Mesenchymal stem cell (in vitro differentiated cells and primary cell): ENCODE measurements around the gene NSMCE1.
"Not testable (repeated sequence)": the region's sequence is repeated elsewhere in the genome, so short reads cannot be mapped to it uniquely, and the experiment has no call there.

Experiments
- DNase-seq: peaks from one replicate; pipeline ENCODE4 v3.0.0-alpha.2; 2013
- H2AFZ ChIP-seq: one replicate; pipeline ENCODE4 v1.6.1; 2013; ENCODE audit warnings: low read depth, mild to moderate bottlenecking, control low read depth, inconsistent platforms, low read length, moderate library complexity
- H2AK5ac ChIP-seq: 2 replicates; pipeline ENCODE4 v1.6.1; 2013; ENCODE audit warnings: low read length, moderate library complexity, mild to moderate bottlenecking, inconsistent platforms; ENCODE audit not compliant: severe bottlenecking
- H2BK120ac ChIP-seq: one replicate; pipeline ENCODE4 v1.6.1; 2013; ENCODE audit warnings: low read depth, mild to moderate bottlenecking, inconsistent platforms, low read length, moderate library complexity
- H2BK12ac ChIP-seq, 2 experiments: one replicate each; pipeline ENCODE4 v1.6.1; 2013; ENCODE audit warnings: inconsistent platforms in 2 of 2, low read length in 2 of 2, mild to moderate bottlenecking in 2 of 2, moderate library complexity in 2 of 2, control low read depth in 1 of 2
- H2BK15ac ChIP-seq: one replicate; pipeline ENCODE4 v1.6.1; 2013; ENCODE audit warnings: mild to moderate bottlenecking, low read depth, inconsistent platforms; ENCODE audit not compliant: poor library complexity, severe bottlenecking
- H2BK5ac ChIP-seq: 2 replicates; pipeline ENCODE4 v1.6.1; 2013; ENCODE audit warnings: low read depth, mild to moderate bottlenecking, low read length, control low read depth, inconsistent platforms; ENCODE audit not compliant: poor library complexity, severe bottlenecking
- H3K14ac ChIP-seq, 2 experiments: one replicate each; pipeline ENCODE4 v1.6.1; 2013; ENCODE audit warnings: inconsistent platforms in 2 of 2, low read length in 2 of 2, control low read depth in 1 of 2, mild to moderate bottlenecking in 1 of 2, moderate library complexity in 1 of 2
- H3K18ac ChIP-seq, 2 experiments: one replicate each; pipeline ENCODE4 v1.6.1; 2013; ENCODE audit warnings: inconsistent platforms in 2 of 2, low read length in 2 of 2, control low read depth in 1 of 2, low read depth in 1 of 2, mild to moderate bottlenecking in 1 of 2
- H3K23ac ChIP-seq, 2 experiments: one replicate each; pipeline ENCODE4 v1.6.1; 2013; ENCODE audit warnings: inconsistent platforms in 2 of 2, low read length in 2 of 2, mild to moderate bottlenecking in 2 of 2, moderate library complexity in 2 of 2, control low read depth in 1 of 2
- H3K27ac ChIP-seq: 2 replicates; pipeline ENCODE4 v1.5.1; 2013; ENCODE audit warnings: mild to moderate bottlenecking, moderate library complexity, low read length, control low read depth, inconsistent platforms; ENCODE audit not compliant: poor library complexity, severe bottlenecking
- H3K27me3 ChIP-seq, 2 experiments: 2 replicates each; pipeline versions ENCODE4 v1.6.1 to v1.7.0; 2013; ENCODE audit warnings: low read length in 2 of 2, mild to moderate bottlenecking in 2 of 2, moderate library complexity in 2 of 2, control low read depth in 1 of 2, inconsistent platforms in 1 of 2; ENCODE audit not compliant: control insufficient read depth in 1 of 2, insufficient read depth in 1 of 2
- H3K36me3 ChIP-seq, 2 experiments: 2 replicates each; pipeline versions ENCODE4 v1.6.1 to v1.7.0; 2013; ENCODE audit warnings: low read length in 2 of 2, control low read depth in 1 of 2, inconsistent platforms in 1 of 2, low read depth in 1 of 2, mild to moderate bottlenecking in 1 of 2; ENCODE audit not compliant: insufficient read depth in 2 of 2, control insufficient read depth in 1 of 2
- H3K4ac ChIP-seq, 2 experiments: one replicate each; pipeline ENCODE4 v1.6.1; 2013; ENCODE audit warnings: inconsistent platforms in 2 of 2, low read length in 2 of 2, mild to moderate bottlenecking in 2 of 2, moderate library complexity in 2 of 2, control low read depth in 1 of 2, low read depth in 1 of 2
- H3K4me1 ChIP-seq: 2 replicates; pipeline ENCODE4 v1.6.1; 2013; ENCODE audit warnings: low read depth, low read length, control low read depth; ENCODE audit not compliant: control insufficient read depth, insufficient read depth
- H3K4me2 ChIP-seq: 2 replicates; pipeline ENCODE4 v1.6.1; 2013; ENCODE audit warnings: low read length, mild to moderate bottlenecking, inconsistent platforms; ENCODE audit not compliant: poor library complexity, severe bottlenecking
- H3K4me3 ChIP-seq, 2 experiments: 2 replicates each; pipeline versions ENCODE4 v1.5.1 to v1.7.0; 2013; ENCODE audit warnings: low read length in 2 of 2, mild to moderate bottlenecking in 2 of 2, control low read depth in 1 of 2, low read depth in 1 of 2; ENCODE audit not compliant: insufficient read depth in 1 of 2
- H3K79me1 ChIP-seq: replicated peaks from 2 replicates; pipeline ENCODE4 v1.6.1; 2013; ENCODE audit warnings: mild to moderate bottlenecking, control low read depth, low read length, inconsistent platforms; ENCODE audit not compliant: poor library complexity, severe bottlenecking
- H3K9ac ChIP-seq: 2 replicates; pipeline ENCODE4 v1.7.0; 2013; ENCODE audit warnings: mild to moderate bottlenecking, low read length, moderate library complexity
- H3K9me3 ChIP-seq: 2 replicates; pipeline ENCODE4 v1.7.0; 2013; ENCODE audit warnings: mild to moderate bottlenecking, low read length; ENCODE audit not compliant: control insufficient read depth
- H4K8ac ChIP-seq: one replicate; pipeline ENCODE4 v1.6.1; 2013; ENCODE audit warnings: inconsistent platforms, mild to moderate bottlenecking, low read length, moderate library complexity
- H4K91ac ChIP-seq: one replicate; pipeline ENCODE4 v1.6.1; 2013; ENCODE audit warnings: mild to moderate bottlenecking, low read length, inconsistent platforms
- WGBS: methylation state at CpG from one replicate; pipeline ENCODE4 v1.1.7; 2013; ENCODE audit warnings: mixed read lengths; 5-methylcytosine and 5-hydroxymethylcytosine counted together

Gene NSMCE1

GRCh38 chr16:27208796-27209195 lies 59.8 kb downstream of the NSMCE1 start:
- peaks cover 18% of the 10 kb centered on the region for H3K79me1 ChIP-seq
- no peak overlapping the region for H3K9ac ChIP-seq
- H3K23ac ChIP-seq, result no peak overlapping the region
- H2BK5ac ChIP-seq, result no peak overlapping the region
- H3K14ac ChIP-seq, result no peak overlapping the region
- no peak overlapping the region for H3K18ac ChIP-seq
- H3K27ac ChIP-seq, result no peak overlapping the region
- H3K4me2 ChIP-seq, result no peak overlapping the region
- 97% methylated on average over 3 of the region's 3 CpGs for WGBS
- no peak overlapping the region for H2AK5ac ChIP-seq
- H2BK12ac ChIP-seq, result no peak overlapping the region
- H3K36me3 ChIP-seq, result peaks cover 13 to 25% of the 10 kb centered on the region in 2 experiments
- no peaks in the 10 kb centered on the region for H3K9me3 ChIP-seq
- no peak overlapping the region for H3K4me3 ChIP-seq
- H4K8ac ChIP-seq, result no peak overlapping the region
- no peak overlapping the region for H4K91ac ChIP-seq
- no peak overlapping the region for H2BK15ac ChIP-seq
- DNase-seq, result no peak
- H3K27me3 ChIP-seq, result no peaks in the 10 kb centered on the region
- H3K4me1 ChIP-seq, result peaks cover 4% of the 10 kb centered on the region
- H3K4ac ChIP-seq, result no peak overlapping the region
- H2BK120ac ChIP-seq, result no peak overlapping the region
- no peak overlapping the region for H2AFZ ChIP-seq

- Histone ChIP-seq H4K8ac (no peak overlapping the region), H3K23ac (no peak overlapping the region), H3K27ac (no peak overlapping the region), H2BK15ac (no peak overlapping the region), H3K4me1 (peaks cover 4% of the 10 kb centered on the region), H3K4ac (no peak overlapping the region), H3K9ac (no peak overlapping the region), H2AK5ac (no peak overlapping the region), H4K91ac (no peak overlapping the region), H2BK12ac (no peak overlapping the region), H3K36me3 (peaks cover 13 to 21% of the 10 kb centered on the region in 2 experiments), H3K4me2 (no peak overlapping the region), H3K18ac (no peak overlapping the region), H3K79me1 (peaks cover 18% of the 10 kb centered on the region), H3K4me3 (no peak overlapping the region), H3K27me3 (no peaks in the 10 kb centered on the region), H2AFZ (no peak overlapping the region), H2BK5ac (no peak overlapping the region), H3K14ac (no peak overlapping the region), H2BK120ac (no peak overlapping the region), H3K9me3 (no peaks in the 10 kb centered on the region)
- no peak for DNase-seq
- 85% methylated on average over 8 of the region's 8 CpGs for WGBS
Observed at GRCh38 chr16:27208081-27208680, 60.4 kb downstream of the NSMCE1 start.

GRCh38 chr16:27207121-27207520 lies 61.5 kb downstream of the NSMCE1 start:
- DNase-seq, H3K14ac ChIP-seq, H2BK120ac ChIP-seq, H3K27ac ChIP-seq, H2BK5ac ChIP-seq, H2AK5ac ChIP-seq, H3K4me1 ChIP-seq, H3K9me3 ChIP-seq, H3K23ac ChIP-seq, H4K91ac ChIP-seq, H2BK12ac ChIP-seq, H3K27me3 ChIP-seq, H2BK15ac ChIP-seq, H4K8ac ChIP-seq, H3K4me2 ChIP-seq, H3K18ac ChIP-seq, H3K4me3 ChIP-seq, H2AFZ ChIP-seq, H3K4ac ChIP-seq, H3K9ac ChIP-seq: not testable (repeated sequence)
- H3K79me1 ChIP-seq, result peaks cover 18% of the 10 kb centered on the region
- H3K36me3 ChIP-seq, result peaks cover 13 to 17% of the 10 kb centered on the region in 2 experiments
- WGBS, result 96% methylated on average over 8 of the region's 10 CpGs

- H3K4me1 ChIP-seq, result peaks cover 6% of the 10 kb centered on the region
- H2BK5ac ChIP-seq, result no peak overlapping the region
- DNase-seq, result no peak
- H2AFZ ChIP-seq, result no peak overlapping the region
- H3K23ac ChIP-seq, result no peak overlapping the region
- H3K36me3 ChIP-seq, result peaks cover 7 to 9% of the 10 kb centered on the region in 2 experiments
- no peak overlapping the region for H4K8ac ChIP-seq
- H3K79me1 ChIP-seq, result peaks cover 17% of the 10 kb centered on the region
- H3K9ac ChIP-seq, result peak overlapping the region; percentile 1
- H2BK120ac ChIP-seq, result no peak overlapping the region
- H2BK15ac ChIP-seq, result no peak overlapping the region
- 95% methylated on average over 10 of the region's 10 CpGs for WGBS
- no peaks in the 10 kb centered on the region for H3K9me3 ChIP-seq
- no peak overlapping the region for H2AK5ac ChIP-seq
- H3K14ac ChIP-seq, result no peak overlapping the region
- no peak overlapping the region for H3K4me3 ChIP-seq
- H3K4me2 ChIP-seq, result no peak overlapping the region
- H4K91ac ChIP-seq, result no peak overlapping the region
- no peak overlapping the region for H3K18ac ChIP-seq
- no peak overlapping the region for H2BK12ac ChIP-seq
- no peak overlapping the region for H3K4ac ChIP-seq
- H3K27me3 ChIP-seq, result no peaks in the 10 kb centered on the region
- no peak overlapping the region for H3K27ac ChIP-seq
Observed at GRCh38 chr16:27205423-27206065, 63.0 kb downstream of the NSMCE1 start.
